Small intestine (tissue), 16 donors: ENCODE measurements around the gene PCYT1B. TPM values are rescaled to one million over a fixed set of nuclear protein-coding genes. Genes with fewer than 3 reads are reported as not detected.
A peak's percentile ranks its signal among the peaks of the same experiment; 100 is the strongest.

Source experiments
- DNase-seq, 2 donors: peaks; one replicate each; pipeline versions ENCODE4 v3.0.0 to v3.0.0-alpha.2; 2013
- FAIRE-seq: peaks from 2 replicates; lab custom pipeline; 2012; peaks lifted over from hg19 to GRCh38; lab: Jason Lieb, UNC
- H3K27ac ChIP-seq, 3 donors: one replicate each; pipeline ENCODE4 v1.5.1; 2013; ENCODE audit warnings: low read length in 2 of 3, mild to moderate bottlenecking in 2 of 3, control low read depth in 1 of 3, inconsistent platforms in 1 of 3, low read depth in 1 of 3, moderate library complexity in 1 of 3
- H3K27me3 ChIP-seq, 3 donors: one replicate each; pipeline ENCODE4 v1.6.1; 2013; ENCODE audit warnings: low read length in 3 of 3, inconsistent platforms in 1 of 3; ENCODE audit not compliant: control insufficient read depth in 3 of 3, insufficient read depth in 3 of 3
- H3K36me3 ChIP-seq, 3 donors: one replicate each; pipeline ENCODE4 v1.6.1; 2013; ENCODE audit warnings: low read length in 3 of 3, inconsistent platforms in 1 of 3, low read depth in 1 of 3, mild to moderate bottlenecking in 1 of 3, moderate library complexity in 1 of 3; ENCODE audit not compliant: control insufficient read depth in 3 of 3, insufficient read depth in 2 of 3
- H3K4me1 ChIP-seq, 3 donors: one replicate each; pipeline ENCODE4 v1.6.1; 2013; ENCODE audit warnings: low read length in 2 of 3, inconsistent platforms in 1 of 3, low read depth in 1 of 3, mild to moderate bottlenecking in 1 of 3, moderate library complexity in 1 of 3; ENCODE audit not compliant: control insufficient read depth in 3 of 3, insufficient read depth in 2 of 3
- H3K4me3 ChIP-seq, 3 donors: one replicate each; pipeline ENCODE4 v1.5.1; 2013; ENCODE audit warnings: low read length in 3 of 3, control low read depth in 1 of 3, inconsistent platforms in 1 of 3, low read depth in 1 of 3, mild to moderate bottlenecking in 1 of 3, moderate library complexity in 1 of 3
- H3K9me3 ChIP-seq, 2 donors: one replicate each; pipeline ENCODE4 v1.6.1; 2013; ENCODE audit warnings: low read depth in 1 of 2, low read length in 1 of 2; ENCODE audit not compliant: control insufficient read depth in 2 of 2, insufficient read depth in 1 of 2
- WGBS, 3 donors: extraction: QIAGEN DNeasy Blood & Tissue Kit; methylation state at CpG; one replicate each; pipeline ENCODE4 v1.1.7; 2013; 5-methylcytosine and 5-hydroxymethylcytosine counted together
- long read RNA-seq, 10 donors: transcript quantifications; one replicate each; lab custom pipeline, GENCODE V29; 2026
- polyA plus RNA-seq, 4 donors: library from polyadenylated mRNA; stranded (reverse) in 3 of 4; unstranded in 1 of 4; fragments of 200-250 nt in 3 of 4; fragments of 120-200 nt in 1 of 4; gene quantifications; one replicate each; pipeline versions ENCODE4 v1.2.1 to v1.2.3, GENCODE V29; 2013
- donor health status: healthy with polysubstance abuse.
- donor health status: control.
- donor health status: control.
- donor health status: Bipolar disorder and iron deficiency.
- donor health status: healthy.

The PCYT1B gene
- 1 to 10 TPM in 1 of 4 donors, under 1 TPM in 1, not detected in 2; 0.63 to 1.7 TPM for polyA plus RNA-seq
- long read RNA-seq, donor 1, full-length matches to known transcripts, result 1 of 1 reads
- long read RNA-seq, donor 1, partial matches to known transcripts, result 0 of 1 reads
- long read RNA-seq, donor 1, other reads (novel, unspliced or antisense), result 0 of 1 reads
- long read RNA-seq, donor 2, result 0 reads
- long read RNA-seq, donor 3, result 0 reads
- long read RNA-seq, donor 4, result 0 reads
- long read RNA-seq, donor 5, result 0 reads
- long read RNA-seq, donor 6, result 0 reads
- long read RNA-seq, donor 7, result 0 reads
- long read RNA-seq, donor 8, result 0 reads
- long read RNA-seq, donor 9, result 0 reads
- long read RNA-seq, donor 10, partial matches to known transcripts, result 0 of 2 reads
- long read RNA-seq, donor 10, other reads (novel, unspliced or antisense), result 0 of 2 reads

GRCh38 chrX:24647257-24648058, at the start of gene PCYT1B:
TSS of gene PCYT1B (minus strand) at chrX:24647347. CDS start at chrX:24647105, 242 bp downstream.
- Histone ChIP-seq H3K9me3 (no peaks in the 10 kb centered on the region), H3K27me3 (peaks cover 0 to 2% (median 0%) of the 10 kb centered on the region in 3 donors), H3K4me1 (no peaks in the 10 kb centered on the region), H3K27ac (peak within 1 kb of the TSS in 1 of 3 donors; percentile 20), H3K4me3 (peak within 1 kb of the TSS in 2 of 3 donors; percentile 30), H3K36me3 (no peaks in the 10 kb centered on the region)
- 5 to 30% (median 16%) methylated on average over 23 to 24 of the region's 24 CpGs for WGBS, 3 donors
- DNase-seq, result peak; percentile 27 to 55
- FAIRE-seq, result no peak

DNA sequence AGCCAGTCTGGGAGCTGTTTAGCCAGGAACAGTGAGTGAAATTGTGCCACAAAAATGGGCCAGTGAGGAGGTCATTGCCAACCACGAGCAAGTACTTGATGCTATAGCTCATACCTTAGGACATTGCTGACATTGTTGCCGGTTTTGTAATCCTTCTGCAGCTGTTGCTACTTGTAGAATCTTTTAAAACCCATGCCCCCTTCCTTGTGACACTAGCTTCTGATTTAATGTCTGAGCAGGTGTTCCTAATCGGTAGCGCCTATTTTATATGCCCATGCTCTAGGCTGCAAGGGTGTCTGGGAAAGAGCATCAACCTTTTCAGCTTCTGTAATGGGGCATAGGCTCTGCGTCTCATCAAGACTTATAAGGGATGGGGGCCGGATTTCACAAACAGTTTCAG, 49.1 kb upstream of the PCYT1B start:
- H3K4me3 ChIP-seq, result no peak overlapping the region
- no peaks in the 10 kb centered on the region for H3K9me3 ChIP-seq
- FAIRE-seq (no peak), DNase-seq (no peak)
- no peak overlapping the region for H3K27ac ChIP-seq
- no peaks in the 10 kb centered on the region for H3K4me1 ChIP-seq
- no peaks in the 10 kb centered on the region for H3K36me3 ChIP-seq
- H3K27me3 ChIP-seq, result no peaks in the 10 kb centered on the region
- 71 to 80% (median 71%) methylated on average over 6 of the region's 6 CpGs for WGBS, 3 donors

GRCh38 chrX:24694825-24695224, 47.7 kb upstream of the PCYT1B start:
- Histone ChIP-seq H3K36me3 (no peaks in the 10 kb centered on the region), H3K27me3 (no peaks in the 10 kb centered on the region), H3K27ac (no peak overlapping the region), H3K9me3 (no peaks in the 10 kb centered on the region), H3K4me1 (no peaks in the 10 kb centered on the region), H3K4me3 (peak overlapping the region in 1 of 3 donors; percentile 79)
- FAIRE-seq (no peak), DNase-seq (peak in 1 of 2 donors; percentile 3)
- 22 to 42% (median 23%) methylated on average over 6 of the region's 6 CpGs for WGBS, 3 donors

DNA sequence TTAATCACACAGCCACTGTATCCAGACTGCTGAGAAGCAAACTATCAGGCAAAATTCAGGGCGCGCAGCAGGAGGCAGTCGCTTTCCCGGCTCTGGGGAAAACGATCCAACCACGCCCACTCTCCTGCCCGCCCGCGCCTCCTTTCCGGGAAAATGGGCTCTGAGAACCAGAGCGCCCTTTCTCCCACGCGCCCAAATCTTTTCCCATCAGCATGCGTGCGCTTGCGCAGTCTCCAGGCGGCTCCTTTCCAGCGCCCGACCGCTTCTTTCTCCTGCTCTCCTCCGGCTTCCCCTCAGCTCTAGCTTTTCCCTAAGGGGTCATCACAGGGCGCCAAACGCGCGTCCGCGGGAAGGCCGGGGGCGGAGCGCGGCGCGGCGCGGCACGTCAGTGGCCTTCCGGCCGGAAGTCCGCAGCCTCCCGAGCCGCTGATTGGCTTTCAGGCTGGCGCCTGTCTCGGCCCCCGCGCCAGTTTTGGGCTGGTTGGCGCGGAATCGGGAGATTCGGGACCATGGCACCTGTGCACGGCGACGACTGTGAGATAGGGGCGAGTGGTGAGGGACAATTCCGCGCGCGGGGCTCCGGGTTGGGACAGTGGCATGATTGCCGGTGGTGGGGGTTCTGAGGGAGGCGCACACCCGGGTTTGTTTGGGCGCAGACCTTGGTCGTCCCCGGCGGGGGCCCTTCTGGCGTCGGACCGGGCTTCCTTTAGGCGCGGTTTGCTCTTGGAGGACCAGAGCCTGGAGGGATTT, 46.5 kb upstream of the PCYT1B start, which contains the start of gene POLA1:
TSS of gene POLA1 (plus strand) at position 466 of the 750 bp plus-strand sequence. CDS start at position 510, 44 bp downstream.
- no peaks in the 10 kb centered on the region for H3K36me3 ChIP-seq
- FAIRE-seq, result no peak
- 0 to 46% (median 6%) methylated on average over 48 to 70 of the region's 70 CpGs for WGBS, 3 donors

DNA sequence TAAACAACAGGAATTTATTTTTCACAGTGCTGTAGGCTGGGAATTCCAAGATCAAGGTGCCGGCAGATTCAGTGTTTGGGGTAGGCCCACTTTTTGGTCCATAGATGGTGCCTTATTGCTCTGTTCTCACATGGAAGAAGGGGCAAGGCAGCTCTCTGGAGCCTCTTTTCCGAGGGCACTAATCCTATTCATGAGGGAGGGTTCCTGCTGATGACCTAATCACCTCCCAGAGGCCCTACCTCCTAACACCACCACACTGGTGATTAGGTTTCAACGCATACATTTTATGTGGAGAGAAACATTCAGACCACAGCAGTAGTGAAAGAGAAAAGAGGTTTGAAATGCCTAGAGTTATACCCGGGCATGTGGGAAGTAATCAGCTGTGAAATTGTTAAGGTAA, 45.2 kb upstream of the PCYT1B start:
- no peak overlapping the region for H3K27ac ChIP-seq
- H3K4me3 ChIP-seq, result no peak overlapping the region
- H3K27me3 ChIP-seq, result no peaks in the 10 kb centered on the region
- WGBS, 3 donors, result 75 to 81% (median 78%) methylated on average over 4 of the region's 4 CpGs
- H3K9me3 ChIP-seq, result no peaks in the 10 kb centered on the region
- no peak for DNase-seq
- H3K36me3 ChIP-seq, result no peaks in the 10 kb centered on the region
- H3K4me1 ChIP-seq, result no peaks in the 10 kb centered on the region
- FAIRE-seq, result no peak

More for the DNA sequence above, 46.5 kb upstream of the PCYT1B start, which contains the start of gene POLA1:
- Histone ChIP-seq H3K27ac (peak within 1 kb of the TSS; percentile 45 to 93 (median 77)), H3K4me1 (no peaks in the 10 kb centered on the region), H3K27me3 (no peaks in the 10 kb centered on the region), H3K9me3 (no peaks in the 10 kb centered on the region), H3K4me3 (peak within 1 kb of the TSS; percentile 50 to 79 (median 61))
- DNase-seq, result peak; percentile 86 to 96

- 77 to 91% (median 83%) methylated on average over 2 of the region's 2 CpGs for WGBS, 3 donors
- no peaks in the 10 kb centered on the region for H3K4me1 ChIP-seq
- FAIRE-seq, result no peak
Measured at GRCh38 chrX:24684048-24684447, 36.9 kb upstream of the PCYT1B start.

DNA sequence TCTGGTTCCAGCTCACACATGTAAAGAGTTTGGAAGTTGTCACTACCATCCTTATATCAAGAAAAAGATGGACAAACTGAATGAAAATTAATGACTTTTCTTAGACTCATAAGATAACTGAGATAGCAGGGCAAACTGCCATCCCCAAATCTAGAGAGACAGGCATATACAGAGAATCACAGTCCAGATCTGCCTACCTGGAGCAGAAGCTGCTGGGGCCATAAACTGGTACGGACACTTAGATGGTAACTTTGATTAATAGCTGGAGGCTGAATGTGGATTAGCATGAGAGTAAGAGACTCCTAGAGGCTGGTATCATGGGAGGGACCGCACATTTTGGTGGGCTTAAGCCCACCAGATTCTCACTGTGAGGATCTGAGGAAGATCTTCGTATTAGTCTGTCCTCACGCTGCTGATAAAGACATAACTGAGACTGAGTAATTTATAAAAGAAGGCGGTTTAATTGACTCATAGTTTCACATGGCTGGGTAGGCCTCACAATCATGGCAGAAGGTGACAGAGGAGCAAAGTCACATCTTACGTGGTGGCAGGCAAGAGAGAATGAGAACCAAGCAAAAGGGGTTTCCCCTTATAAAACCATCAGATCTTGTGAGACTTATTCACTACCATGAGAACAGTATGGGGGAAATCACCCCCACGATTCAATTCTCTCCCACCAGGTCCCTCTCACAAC, 35.7 kb upstream of the PCYT1B start:
- Histone ChIP-seq H3K27ac (no peak overlapping the region), H3K36me3 (no peaks in the 10 kb centered on the region), H3K27me3 (no peaks in the 10 kb centered on the region), H3K4me3 (no peak overlapping the region), H3K9me3 (no peaks in the 10 kb centered on the region), H3K4me1 (no peaks in the 10 kb centered on the region)
- DNase-seq (no peak), FAIRE-seq (no peak)
- 68 to 79% (median 78%) methylated on average over 7 of the region's 7 CpGs for WGBS, 3 donors

More at GRCh38 chrX:24684048-24684447, 36.9 kb upstream of the PCYT1B start:
- no peaks in the 10 kb centered on the region for H3K27me3 ChIP-seq
- H3K27ac ChIP-seq, result no peak overlapping the region
- DNase-seq, result no peak
- H3K4me3 ChIP-seq, result no peak overlapping the region
- no peaks in the 10 kb centered on the region for H3K9me3 ChIP-seq
- no peaks in the 10 kb centered on the region for H3K36me3 ChIP-seq
